Activated CD8-positive, alpha-beta memory T cell treated with anti-CD3 and anti-CD28 coated beads, Interleukin-2, amount 50 U/mL, for 1 hour (primary cell): ENCODE measurements around the gene KCTD2.
"Not testable (repeated sequence)": the region's sequence is repeated elsewhere in the genome, so short reads cannot be mapped to it uniquely, and the experiment has no call there.

Source experiments
- DNase-seq: peaks from one replicate; pipeline ENCODE4 v3.0.0-alpha.2; 2020; ENCODE audit errors: extremely low read depth

The KCTD2 gene

DNA sequence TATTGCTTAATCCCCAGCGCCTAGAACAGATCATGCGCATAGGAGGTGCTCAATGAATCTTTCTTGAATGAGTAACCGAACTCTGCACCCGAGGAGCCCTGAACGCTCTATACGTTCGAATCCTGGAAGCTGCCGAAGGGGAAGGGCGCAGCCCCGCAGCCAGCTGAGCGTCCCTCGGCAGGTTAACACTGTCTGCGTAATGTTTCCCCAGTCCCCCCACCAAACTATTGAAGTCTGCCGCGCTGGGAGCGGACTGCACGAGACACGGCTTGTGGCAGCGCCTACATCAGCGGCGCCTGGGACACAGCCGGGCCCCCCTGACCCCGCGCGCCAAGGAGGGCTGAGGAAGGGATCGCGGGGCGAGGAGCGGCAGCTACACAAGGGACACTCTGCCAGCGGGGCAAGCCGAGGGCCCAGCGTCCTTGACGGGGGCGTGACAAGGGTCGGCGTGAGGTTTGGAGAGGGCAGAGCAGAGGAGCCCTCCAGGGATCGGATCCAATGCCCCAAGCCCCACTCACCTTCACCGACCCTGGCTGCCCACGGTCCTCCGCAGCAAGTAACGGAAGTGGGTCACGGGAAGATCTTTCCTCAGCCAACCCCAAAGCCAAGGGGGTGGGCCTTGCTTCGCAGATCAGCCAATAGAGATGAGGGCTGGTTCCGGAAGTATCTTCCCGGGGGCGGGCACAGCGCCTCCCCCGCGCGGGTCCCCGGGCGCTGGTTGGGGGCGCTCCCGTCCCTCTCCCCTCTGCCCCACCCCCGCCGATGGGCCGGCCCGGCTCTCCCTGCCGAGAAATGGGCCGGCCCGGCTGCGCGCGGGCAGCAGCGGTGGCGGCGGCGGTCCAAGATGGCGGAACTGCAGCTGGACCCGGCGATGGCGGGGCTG lies at the start of gene KCTD2, which contains the start of gene ATP5PD:
TSS of gene KCTD2 (plus strand) at position 819 of the 883 bp plus-strand sequence. CDS start at position 845, 26 bp downstream.
TSS of gene ATP5PD (minus strand) at position 563 of the 883 bp plus-strand sequence. CDS start 4,319 bp downstream, outside the sequence.
- DNase-seq: peak; percentile 84

DNA sequence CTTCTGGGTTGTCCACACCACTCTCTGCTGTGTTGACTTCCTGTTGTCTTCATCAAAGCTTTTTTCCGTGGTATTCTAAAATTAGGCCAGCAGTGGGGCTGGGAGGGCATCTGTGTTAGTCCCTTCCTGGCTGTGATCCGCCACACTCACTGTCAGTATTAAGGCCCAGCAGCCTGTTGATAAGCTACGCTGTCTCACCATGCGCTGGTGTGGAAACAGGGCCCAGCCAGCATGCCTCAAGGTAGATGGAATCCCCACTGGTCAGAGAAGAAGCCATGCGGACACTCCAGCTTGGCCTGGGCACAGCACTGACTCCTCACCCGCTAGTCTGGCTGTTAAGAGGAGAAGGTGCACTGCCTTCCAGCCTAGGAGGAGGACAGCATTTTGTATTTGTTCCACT lies 48.2 kb upstream of the KCTD2 start:
- DNase-seq: no peak

DNA sequence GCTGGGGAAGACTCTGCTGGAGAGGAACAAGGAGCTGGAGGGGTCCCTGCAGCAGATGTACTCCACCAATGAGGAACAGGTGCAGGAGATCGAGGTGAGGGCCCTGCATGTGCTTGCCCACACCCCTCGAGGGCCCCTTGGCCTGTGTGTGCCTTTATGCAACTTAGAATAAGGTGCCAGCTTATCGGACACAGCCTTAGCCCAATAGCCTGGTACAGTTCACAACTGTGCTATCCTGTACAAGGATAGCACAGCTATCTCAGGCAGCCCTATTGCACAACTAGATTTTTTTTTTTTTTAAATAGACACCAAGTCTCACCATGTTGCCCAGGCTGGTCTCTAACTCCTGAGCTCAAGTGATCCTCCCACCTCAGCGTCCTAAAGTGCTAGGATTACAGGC lies 47.5 kb upstream of the KCTD2 start:
- DNase-seq: no peak

- DNase-seq: no peak
Measured at GRCh38 chr17:75001915-75002843, 44.8 kb upstream of the KCTD2 start.

DNA sequence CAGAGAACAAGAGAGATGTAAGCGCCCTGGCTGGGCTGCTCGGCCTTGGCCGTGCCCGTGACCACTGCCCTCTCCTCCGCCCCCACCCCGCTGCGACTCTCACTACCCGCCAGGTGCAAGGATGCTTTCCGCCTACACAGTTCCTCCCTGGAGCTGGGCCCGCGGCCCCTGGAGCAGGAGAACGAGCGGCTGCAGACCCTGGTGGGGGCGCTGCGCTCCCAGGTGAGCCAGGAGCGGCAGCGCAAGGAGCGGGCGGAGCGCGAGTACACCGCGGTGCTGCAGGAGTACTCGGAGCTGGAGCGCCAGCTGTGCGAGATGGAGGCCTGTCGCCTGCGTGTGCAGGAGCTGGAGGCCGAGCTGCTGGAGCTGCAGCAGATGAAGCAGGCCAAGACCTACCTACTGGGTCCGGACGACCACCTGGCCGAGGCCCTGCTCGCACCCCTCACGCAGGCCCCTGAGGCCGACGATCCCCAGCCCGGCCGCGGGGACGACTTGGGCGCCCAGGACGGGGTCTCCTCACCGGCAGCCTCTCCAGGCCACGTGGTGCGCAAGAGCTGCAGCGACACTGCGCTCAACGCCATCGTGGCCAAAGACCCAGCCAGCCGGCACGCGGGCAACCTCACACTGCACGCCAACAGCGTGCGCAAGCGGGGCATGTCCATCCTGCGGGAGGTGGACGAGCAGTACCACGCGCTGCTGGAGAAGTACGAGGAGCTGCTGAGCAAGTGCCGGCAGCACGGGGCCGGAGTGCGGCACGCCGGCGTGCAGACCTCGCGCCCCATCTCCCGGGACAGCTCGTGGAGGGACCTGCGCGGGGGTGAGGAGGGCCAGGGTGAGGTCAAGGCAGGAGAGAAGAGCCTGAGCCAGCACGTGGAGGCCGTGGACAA lies 43.7 kb upstream of the KCTD2 start:
- DNase-seq: no peak

DNA sequence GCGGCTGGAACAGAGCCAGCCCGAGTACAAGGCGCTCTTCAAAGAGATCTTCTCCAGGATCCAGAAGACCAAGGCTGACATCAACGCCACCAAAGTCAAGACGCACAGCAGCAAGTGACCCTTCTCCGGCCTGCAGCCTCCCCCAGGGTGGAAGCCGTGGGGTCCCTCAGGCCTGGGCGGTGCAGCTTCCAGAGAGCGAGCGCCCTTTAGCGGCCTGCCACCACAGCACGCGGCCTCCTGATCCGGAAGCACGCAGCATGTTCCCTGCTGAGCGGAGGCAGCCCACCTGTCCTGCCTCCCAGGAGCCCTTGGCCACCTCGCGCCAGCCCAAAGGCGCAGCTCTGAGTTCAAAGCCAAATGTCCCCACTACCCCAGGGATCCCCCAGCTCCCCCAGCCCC lies 43.1 kb upstream of the KCTD2 start:
- no peak for DNase-seq

GRCh38 chr17:75004371-75004770 lies 42.7 kb upstream of the KCTD2 start:
- DNase-seq: no peak

GRCh38 chr17:75005291-75005690 lies 41.7 kb upstream of the KCTD2 start:
- DNase-seq: no peak

DNA sequence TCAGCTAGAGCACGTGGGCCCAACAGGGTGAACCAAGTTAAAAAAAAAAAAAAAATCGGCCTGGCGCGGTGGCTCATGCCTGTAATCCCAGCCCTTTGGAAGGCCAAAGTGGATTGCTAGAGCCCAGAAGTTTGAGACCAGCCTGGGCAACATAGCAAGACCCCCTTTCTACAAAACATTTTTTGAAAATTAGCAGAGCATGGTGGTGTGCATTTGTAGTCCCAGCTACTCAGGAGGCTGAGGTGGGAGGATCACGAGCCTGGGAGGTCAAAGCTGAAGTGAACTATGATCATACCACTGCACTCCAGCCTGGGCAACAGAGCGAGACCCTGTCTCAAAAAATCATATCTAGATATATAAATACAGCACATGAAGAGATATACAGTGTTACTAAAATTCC lies 40.9 kb upstream of the KCTD2 start:
- DNase-seq: not testable (repeated sequence)

DNA sequence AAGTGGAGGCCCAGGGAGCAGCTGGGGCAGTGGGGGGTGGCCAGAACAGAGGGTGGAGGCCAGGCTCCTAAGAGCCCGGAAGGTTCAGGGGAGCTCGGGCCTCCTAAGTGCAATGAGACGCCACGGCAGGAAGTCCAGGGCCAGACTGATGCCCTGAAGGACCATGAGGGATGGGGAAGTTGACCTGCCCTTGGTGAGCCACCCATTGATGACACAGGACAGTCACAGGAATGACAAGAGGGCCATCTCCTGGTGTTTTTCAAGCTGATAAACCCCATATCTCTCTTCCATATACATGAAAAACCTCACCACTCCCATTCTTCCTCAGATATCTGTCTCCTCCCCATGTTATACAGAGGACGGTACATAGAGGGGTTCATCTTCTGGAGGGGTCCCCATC lies 40.4 kb upstream of the KCTD2 start:
- no peak for DNase-seq

- no peak for DNase-seq
Measured at GRCh38 chr17:75008373-75008772, 38.7 kb upstream of the KCTD2 start.

- DNase-seq: no peak
Measured at GRCh38 chr17:75009139-75009724, 37.8 kb upstream of the KCTD2 start.

- DNase-seq: no peak
Measured at GRCh38 chr17:75010683-75011400, 36.2 kb upstream of the KCTD2 start.

- no peak for DNase-seq
Measured at GRCh38 chr17:75011401-75012095, 35.5 kb upstream of the KCTD2 start.

DNA sequence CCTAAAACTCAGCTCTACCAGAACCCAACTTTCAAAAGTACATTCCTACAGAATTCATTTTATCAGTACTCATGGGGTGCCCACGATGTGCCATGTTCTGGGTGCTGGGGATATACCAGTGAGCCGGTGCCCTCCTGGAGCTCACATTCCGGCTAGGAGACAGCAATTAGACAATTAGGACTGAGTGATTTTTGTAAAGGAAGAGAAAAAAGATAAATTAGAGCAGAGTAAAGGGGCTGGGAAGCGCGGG lies 35.0 kb upstream of the KCTD2 start:
- no peak for DNase-seq

DNA sequence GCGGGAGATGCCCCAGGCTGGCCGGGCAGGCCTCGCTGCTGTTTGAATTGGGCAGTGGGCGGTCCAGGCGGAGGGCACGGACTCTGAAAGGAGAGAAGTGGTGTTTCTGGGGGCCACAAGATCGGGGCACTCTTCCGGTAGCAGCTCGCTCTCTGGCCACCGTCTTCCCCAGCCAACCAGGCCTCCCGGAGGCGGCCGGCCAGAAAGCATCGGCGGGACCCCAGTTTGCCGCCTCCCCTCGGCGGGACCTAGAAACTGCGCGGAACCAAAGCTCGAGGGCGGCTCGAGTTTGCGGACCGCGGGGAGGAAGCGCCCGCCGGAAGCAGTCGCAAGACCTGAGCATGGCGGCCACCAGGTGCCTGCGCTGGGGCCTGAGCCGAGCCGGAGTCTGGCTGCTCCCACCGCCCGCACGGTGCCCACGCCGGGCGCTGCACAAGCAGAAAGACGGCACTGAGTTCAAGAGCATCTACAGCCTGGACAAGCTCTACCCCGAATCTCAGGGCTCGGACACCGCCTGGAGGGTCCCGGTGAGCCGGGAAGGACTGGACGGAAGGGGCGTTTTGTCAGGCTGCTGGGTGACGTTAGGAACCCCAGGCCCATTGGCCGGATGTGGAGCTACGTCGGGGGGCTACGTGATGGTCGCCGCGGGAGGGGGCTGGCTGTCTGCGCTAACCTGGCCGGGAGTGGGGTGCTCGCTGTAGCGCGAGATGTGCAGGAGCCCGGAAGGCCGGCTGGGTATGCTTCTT lies 34.5 kb upstream of the KCTD2 start, which contains the start of gene MRPL58:
TSS of gene MRPL58 (plus strand) at position 325 of the 746 bp plus-strand sequence. CDS start at position 342, 17 bp downstream.
- peak; percentile 54 for DNase-seq

DNA sequence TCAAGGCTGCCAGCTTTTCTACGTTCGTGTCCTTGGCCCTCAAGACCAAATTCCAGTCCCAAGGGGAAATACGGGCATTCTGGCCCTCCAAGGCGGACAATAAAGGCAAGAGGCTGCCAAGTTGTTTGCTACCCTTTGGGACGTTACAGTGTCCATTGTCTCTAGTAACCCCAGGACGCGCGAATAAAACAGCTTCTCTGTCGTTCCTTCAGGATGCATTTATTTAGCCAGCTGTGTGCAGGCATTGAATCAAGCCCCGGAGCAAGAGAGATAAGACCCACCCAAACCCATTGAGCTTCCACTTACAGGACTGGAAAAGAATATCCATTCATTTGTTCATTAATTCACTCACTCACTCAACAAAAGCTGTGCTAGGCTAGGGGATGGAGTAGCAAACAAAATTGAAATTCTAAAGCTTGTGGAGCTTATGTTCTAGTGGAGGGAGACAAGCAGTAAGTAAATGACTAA lies 33.9 kb upstream of the KCTD2 start:
- no peak for DNase-seq

DNA sequence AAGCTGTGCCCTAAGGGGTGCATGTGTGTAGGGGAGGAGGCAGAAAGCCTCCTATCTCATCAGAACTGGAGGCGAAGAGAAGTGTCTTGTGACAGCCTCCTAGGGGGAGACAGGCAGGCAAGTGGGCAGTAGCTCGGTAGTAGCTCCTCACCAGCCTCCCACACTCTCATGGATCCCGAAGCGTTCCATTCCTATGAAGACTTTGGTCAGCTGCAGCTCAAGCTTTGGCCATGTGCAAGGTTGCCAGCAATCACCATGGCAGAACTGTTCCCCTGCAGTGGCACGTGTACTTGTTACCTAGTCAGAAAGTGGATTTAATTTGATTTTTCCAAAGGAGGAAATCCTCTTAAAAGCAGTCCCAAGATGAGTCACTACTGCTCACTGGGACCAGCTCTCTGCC lies 27.9 kb upstream of the KCTD2 start:
- DNase-seq: no peak

GRCh38 chr17:75019710-75020109 lies 27.3 kb upstream of the KCTD2 start:
- DNase-seq: no peak
